RWPE2 (cell line): ENCODE results near the gene GRB10.
"Not testable (repeated sequence)": the region's sequence is repeated elsewhere in the genome, so short reads cannot be mapped to it uniquely, and the experiment has no call there.

Experiments
- ATAC-seq: fragments of 200-7000 bp; cut with Tn5 transposase; 3 replicates; pipeline ENCODE4 v1.9.1; 2021; ENCODE audit warnings: low read depth
- DNase-seq: peaks from one replicate; pipeline ENCODE4 v3.0.0-alpha.2; 2020; ENCODE audit warnings: low spot score
- H3K27ac ChIP-seq: fragments of 450-650 bp; 2 replicates; pipeline ENCODE4 v1.5.1; 2017; ENCODE audit warnings: mild to moderate bottlenecking; ENCODE audit not compliant: poor library complexity, severe bottlenecking
- H3K27me3 ChIP-seq: fragments of 250-450 bp; sonication (Bioruptor Pico); 2 replicates; pipeline ENCODE4 v1.5.1; 2021; ENCODE audit warnings: mild to moderate bottlenecking, moderate library complexity; ENCODE audit not compliant: insufficient read depth, poor library complexity, severe bottlenecking
- H3K36me3 ChIP-seq: fragments of 250-450 bp; sonication (Bioruptor Pico); 2 replicates; pipeline ENCODE4 v1.5.1; 2020; ENCODE audit warnings: low read depth, mild to moderate bottlenecking, moderate library complexity
- H3K4me1 ChIP-seq: fragments of 250-450 bp; sonication (Bioruptor Pico); 2 replicates; pipeline ENCODE4 v1.5.1; 2021; ENCODE audit warnings: mild to moderate bottlenecking, moderate library complexity; ENCODE audit not compliant: insufficient read depth, poor library complexity, severe bottlenecking
- H3K4me3 ChIP-seq: fragments of 250-450 bp; sonication (Bioruptor Pico); 2 replicates; pipeline ENCODE4 v1.5.1; 2021; ENCODE audit warnings: mild to moderate bottlenecking, moderate library complexity; ENCODE audit not compliant: severe bottlenecking
- H3K9me3 ChIP-seq: fragments of 250-450 bp; sonication (Bioruptor Pico); 2 replicates; pipeline ENCODE4 v1.5.1; 2021; ENCODE audit warnings: mild to moderate bottlenecking, moderate library complexity; ENCODE audit not compliant: severe bottlenecking
- TF ChIP-seq, protein P1 (sequence below): fragments of 450-650 bp; IDR thresholded peaks from one replicate; pipeline ENCODE4 v1.5.1; 2017; ENCODE audit warnings: mild to moderate bottlenecking, moderate library complexity; ENCODE audit not compliant: poor library complexity, severe bottlenecking

The GRB10 gene

DNA sequence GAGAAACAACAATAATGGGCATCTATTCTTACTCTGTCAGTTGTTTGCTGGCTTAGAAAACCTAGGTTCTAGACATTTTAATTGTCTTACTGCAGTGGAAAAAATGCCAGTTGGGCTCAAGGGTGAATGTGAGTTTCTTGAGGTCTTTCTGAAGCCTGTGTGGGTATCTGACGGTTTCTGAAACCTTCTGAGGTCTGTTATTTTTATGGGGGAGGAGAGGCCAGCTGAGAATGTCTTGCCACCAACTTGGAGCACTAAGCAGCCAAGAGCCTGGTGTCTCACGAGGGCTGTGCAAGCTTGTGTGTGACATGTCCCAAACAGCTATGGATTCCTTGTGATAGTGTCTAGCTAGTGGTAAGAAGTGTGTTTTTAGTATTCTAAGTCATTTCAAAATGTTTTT, 193.3 kb downstream of the GRB10 start:
- H3K27me3 ChIP-seq, result no peaks in the 10 kb centered on the region
- TF ChIP-seq, protein P1, sequence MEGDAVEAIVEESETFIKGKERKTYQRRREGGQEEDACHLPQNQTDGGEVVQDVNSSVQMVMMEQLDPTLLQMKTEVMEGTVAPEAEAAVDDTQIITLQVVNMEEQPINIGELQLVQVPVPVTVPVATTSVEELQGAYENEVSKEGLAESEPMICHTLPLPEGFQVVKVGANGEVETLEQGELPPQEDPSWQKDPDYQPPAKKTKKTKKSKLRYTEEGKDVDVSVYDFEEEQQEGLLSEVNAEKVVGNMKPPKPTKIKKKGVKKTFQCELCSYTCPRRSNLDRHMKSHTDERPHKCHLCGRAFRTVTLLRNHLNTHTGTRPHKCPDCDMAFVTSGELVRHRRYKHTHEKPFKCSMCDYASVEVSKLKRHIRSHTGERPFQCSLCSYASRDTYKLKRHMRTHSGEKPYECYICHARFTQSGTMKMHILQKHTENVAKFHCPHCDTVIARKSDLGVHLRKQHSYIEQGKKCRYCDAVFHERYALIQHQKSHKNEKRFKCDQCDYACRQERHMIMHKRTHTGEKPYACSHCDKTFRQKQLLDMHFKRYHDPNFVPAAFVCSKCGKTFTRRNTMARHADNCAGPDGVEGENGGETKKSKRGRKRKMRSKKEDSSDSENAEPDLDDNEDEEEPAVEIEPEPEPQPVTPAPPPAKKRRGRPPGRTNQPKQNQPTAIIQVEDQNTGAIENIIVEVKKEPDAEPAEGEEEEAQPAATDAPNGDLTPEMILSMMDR, result no peak
- DNase-seq, result no peak
- ATAC-seq, result no peak
- H3K9me3 ChIP-seq, result no peaks in the 10 kb centered on the region
- H3K4me3 ChIP-seq, result no peak overlapping the region
- no peak overlapping the region for H3K27ac ChIP-seq
- peaks cover 10% of the 10 kb centered on the region for H3K4me1 ChIP-seq
- H3K36me3 ChIP-seq, result no peaks in the 10 kb centered on the region

DNA sequence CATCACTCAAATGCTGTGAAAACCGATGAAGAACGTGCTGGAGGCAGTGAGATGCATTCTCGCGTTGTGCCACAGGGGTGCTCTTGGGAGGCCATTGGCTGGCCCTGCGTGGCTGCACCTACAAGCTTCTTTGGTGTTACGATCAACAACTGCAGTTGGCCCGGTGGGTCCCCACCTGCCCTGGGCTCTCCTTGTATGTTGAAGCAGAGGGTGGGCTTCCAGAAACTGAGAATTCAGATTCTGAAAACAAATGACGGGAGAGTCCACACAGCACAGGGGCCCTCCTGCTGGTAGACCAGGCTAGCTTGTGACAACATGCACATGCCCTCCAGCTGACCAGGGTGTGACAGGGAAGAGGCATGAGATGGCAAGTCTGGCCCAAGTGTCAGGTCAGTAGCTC, 193.8 kb downstream of the GRB10 start:
- DNase-seq (no peak), ATAC-seq (no peak)
- no peaks in the 10 kb centered on the region for H3K27me3 ChIP-seq
- no peaks in the 10 kb centered on the region for H3K9me3 ChIP-seq
- no peaks in the 10 kb centered on the region for H3K36me3 ChIP-seq
- no peak overlapping the region for H3K4me3 ChIP-seq
- H3K4me1 ChIP-seq, result peaks cover 10% of the 10 kb centered on the region
- TF ChIP-seq, protein P1, result no peak
- H3K27ac ChIP-seq, result no peak overlapping the region

DNA sequence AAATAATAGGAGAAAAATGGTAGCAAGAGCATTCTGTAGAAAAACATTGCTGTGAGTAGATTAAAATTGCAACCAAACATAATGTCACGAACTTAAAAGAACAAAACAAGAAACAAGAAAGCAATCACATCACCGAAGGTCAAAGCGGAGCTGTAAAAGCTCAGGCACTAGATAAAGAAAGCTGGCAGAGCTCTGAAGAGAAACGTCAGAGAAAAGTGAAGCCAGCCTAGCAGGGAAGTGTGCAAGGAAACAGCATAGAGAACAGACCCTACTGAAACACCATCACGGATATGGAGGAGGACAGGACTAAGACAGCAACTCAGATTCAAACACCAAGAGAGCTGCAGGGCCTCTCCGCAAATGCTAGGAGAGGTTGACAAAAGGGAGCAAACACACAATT, 195.0 kb downstream of the GRB10 start:
- ATAC-seq (no peak), DNase-seq (no peak)
- H3K27ac ChIP-seq, result no peak overlapping the region
- H3K9me3 ChIP-seq, result no peaks in the 10 kb centered on the region
- peaks cover 10% of the 10 kb centered on the region for H3K4me1 ChIP-seq
- no peak overlapping the region for H3K4me3 ChIP-seq
- no peaks in the 10 kb centered on the region for H3K36me3 ChIP-seq
- TF ChIP-seq, protein P1, result no peak
- no peaks in the 10 kb centered on the region for H3K27me3 ChIP-seq

DNA sequence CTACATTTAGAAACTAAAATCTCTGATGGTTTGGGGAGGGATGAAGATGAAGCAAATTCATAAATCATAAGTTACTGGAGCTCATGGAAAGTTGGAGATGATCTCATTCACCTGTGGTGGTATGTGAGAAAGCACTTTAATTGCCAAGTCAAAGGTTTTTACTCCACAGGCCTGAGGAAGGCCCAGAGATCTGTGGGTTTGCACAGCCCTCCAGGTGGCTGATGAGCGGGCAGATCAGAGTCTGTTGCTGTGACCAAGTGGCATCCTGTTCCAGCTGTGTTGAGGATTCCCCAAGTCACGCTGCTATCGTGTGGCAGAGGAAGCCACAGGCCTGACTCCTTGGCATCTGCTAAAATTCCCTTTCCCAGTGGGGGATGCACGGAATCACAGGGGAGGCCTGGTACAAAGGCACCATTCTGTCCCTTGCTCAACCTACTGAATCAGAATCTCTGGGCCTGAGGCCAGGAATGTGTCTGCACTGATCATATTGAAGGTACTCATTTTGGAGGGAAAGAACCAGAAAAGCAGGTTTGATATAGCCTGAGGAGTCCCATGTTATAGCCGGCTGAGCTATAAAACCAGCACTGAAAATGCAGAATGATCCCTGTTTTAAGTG, 197.8 kb downstream of the GRB10 start:
- Histone ChIP-seq H3K27ac (peak overlapping the region; percentile 27), H3K4me1 (peaks cover 10% of the 10 kb centered on the region), H3K9me3 (no peaks in the 10 kb centered on the region), H3K36me3 (no peaks in the 10 kb centered on the region), H3K4me3 (no peak overlapping the region), H3K27me3 (no peaks in the 10 kb centered on the region)
- TF ChIP-seq, protein P1, result no peak
- ATAC-seq (peak; percentile 93), DNase-seq (no peak)

DNA sequence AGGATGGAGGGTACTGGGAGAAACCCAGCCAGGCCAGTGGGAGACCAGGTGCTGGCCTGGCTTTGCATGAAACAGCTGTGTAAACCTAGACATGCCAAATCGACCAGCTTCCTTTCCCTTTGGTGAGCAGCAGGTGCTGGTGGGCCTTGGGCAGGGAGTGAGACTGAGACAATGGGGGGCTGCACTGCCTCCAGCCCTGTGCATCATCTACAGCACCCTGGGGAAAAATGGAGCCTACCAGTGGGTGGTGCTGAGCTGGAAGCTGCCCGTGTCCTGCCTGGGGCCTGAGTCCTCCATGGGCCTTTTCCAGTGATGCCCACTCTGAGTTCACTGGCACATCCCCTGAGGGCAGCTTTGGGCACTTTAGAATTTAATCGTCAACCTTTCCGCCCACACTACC, 198.3 kb downstream of the GRB10 start:
- DNase-seq (no peak), ATAC-seq (no peak)
- no peaks in the 10 kb centered on the region for H3K27me3 ChIP-seq
- H3K27ac ChIP-seq, result peak overlapping the region; percentile 27
- H3K4me1 ChIP-seq, result peaks cover 10% of the 10 kb centered on the region
- no peak overlapping the region for H3K4me3 ChIP-seq
- no peaks in the 10 kb centered on the region for H3K9me3 ChIP-seq
- TF ChIP-seq, protein P1, result no peak
- no peaks in the 10 kb centered on the region for H3K36me3 ChIP-seq

DNA sequence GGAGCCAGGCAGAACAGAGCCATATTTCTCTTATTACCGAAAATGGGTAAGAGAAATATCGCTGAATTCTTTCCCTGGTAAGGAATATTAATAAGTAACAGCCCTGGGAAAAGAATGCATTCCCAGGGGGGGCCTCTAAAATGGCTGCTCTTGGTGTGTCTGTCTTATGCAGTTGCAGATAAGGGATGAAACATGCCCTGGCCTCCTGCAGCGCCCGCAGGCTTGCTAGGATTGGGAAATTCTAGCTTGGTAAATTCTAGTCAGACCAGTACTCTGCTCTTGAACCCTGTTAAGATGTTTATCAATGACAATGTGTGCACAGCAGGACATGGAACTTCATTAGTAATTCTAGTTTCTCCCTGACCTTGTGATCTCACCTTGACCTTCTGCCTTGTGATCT, 199.4 kb downstream of the GRB10 start:
- not testable (repeated sequence) for H3K36me3 ChIP-seq, H3K4me3 ChIP-seq, H3K27ac ChIP-seq, H3K27me3 ChIP-seq, H3K9me3 ChIP-seq, DNase-seq, H3K4me1 ChIP-seq, ATAC-seq

DNA sequence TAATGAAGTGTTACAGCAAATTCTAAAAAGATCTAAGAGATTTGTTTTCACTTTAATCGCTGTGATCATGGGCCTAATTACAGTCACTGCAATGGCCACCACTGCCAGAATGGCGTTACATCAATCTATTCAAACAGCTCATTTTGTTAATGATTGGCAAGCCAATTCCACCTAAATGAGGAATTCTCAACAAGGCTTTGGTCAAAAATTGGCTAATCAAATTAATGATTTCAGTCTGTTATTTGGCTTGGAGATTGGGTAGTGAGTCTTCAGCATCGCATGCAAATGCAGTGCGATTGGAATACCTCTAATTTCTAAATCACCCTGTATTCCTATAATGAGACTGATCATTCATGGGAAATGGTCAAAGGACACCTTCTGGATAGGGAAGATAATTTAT, 200.4 kb downstream of the GRB10 start:
- not testable (repeated sequence) for ATAC-seq, H3K27ac ChIP-seq, H3K27me3 ChIP-seq, DNase-seq, H3K36me3 ChIP-seq, H3K4me1 ChIP-seq, H3K9me3 ChIP-seq, H3K4me3 ChIP-seq

DNA sequence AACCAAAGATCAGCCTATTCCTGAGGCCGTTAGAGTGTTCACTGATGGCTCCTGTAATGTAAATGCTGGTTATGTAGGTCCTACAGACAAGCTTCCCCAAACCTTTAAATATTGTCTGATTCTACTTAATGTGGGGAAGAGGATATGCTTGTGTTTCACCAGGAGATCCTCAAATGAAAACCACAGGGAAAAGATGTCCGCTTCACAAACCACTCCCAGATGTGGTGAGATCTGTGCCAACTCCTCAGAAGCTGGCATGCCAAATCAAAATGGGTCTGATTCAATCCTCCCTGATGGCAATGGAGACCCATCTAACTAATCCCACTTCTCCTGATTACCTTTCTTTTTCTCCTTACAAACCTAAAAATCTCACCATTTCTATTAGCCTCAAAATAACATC, 202.0 kb downstream of the GRB10 start:
- not testable (repeated sequence) for H3K9me3 ChIP-seq, DNase-seq, H3K4me3 ChIP-seq, ATAC-seq, H3K27ac ChIP-seq, H3K4me1 ChIP-seq, H3K27me3 ChIP-seq, H3K36me3 ChIP-seq
